ENCODE results near the gene SRRM3.
"Not testable (repeated sequence)": the region's sequence is repeated elsewhere in the genome, so short reads cannot be mapped to it uniquely, and the experiment has no call there.

The SRRM3 gene

GRCh38 chr7:76328389-76328788 lies 126.7 kb downstream of the SRRM3 start:
- DNase-seq (ENCODE audit: insufficient read length, low spot score) (no peak), FAIRE-seq (no peak)
- TF ChIP-seq POLR2A (IDR thresholded peaks at IDR 0.05; ENCODE audit: low read depth, low read length) = no peak

- DNase-seq (ENCODE audit: insufficient read length, low spot score) = no peak
- no peak for TF ChIP-seq POLR2A (IDR thresholded peaks at IDR 0.05; ENCODE audit: low read depth, low read length)
- no peak for FAIRE-seq
These were observed 127.8 kb downstream of the SRRM3 start for GRCh38 chr7:76329479-76329878.

GRCh38 chr7:76330261-76330660 lies 128.6 kb downstream of the SRRM3 start:
- TF ChIP-seq POLR2A (IDR thresholded peaks at IDR 0.05; ENCODE audit: low read depth, low read length) = no peak
- DNase-seq (ENCODE audit: insufficient read length, low spot score) (no peak), FAIRE-seq (no peak)

GRCh38 chr7:76330673-76331072 lies 129.0 kb downstream of the SRRM3 start:
- TF ChIP-seq POLR2A (IDR thresholded peaks at IDR 0.05; ENCODE audit: low read depth, low read length) = no peak
- DNase-seq (ENCODE audit: insufficient read length, low spot score) (no peak), FAIRE-seq (no peak)

GRCh38 chr7:76332078-76332477 lies 130.4 kb downstream of the SRRM3 start:
- FAIRE-seq (no peak), DNase-seq (ENCODE audit: insufficient read length, low spot score) (no peak)
- no peak for TF ChIP-seq POLR2A (IDR thresholded peaks at IDR 0.05; ENCODE audit: low read depth, low read length)

- FAIRE-seq (no peak), DNase-seq (ENCODE audit: insufficient read length, low spot score) (no peak)
- no peak for TF ChIP-seq POLR2A (IDR thresholded peaks at IDR 0.05; ENCODE audit: low read depth, low read length)
These were observed 131.9 kb downstream of the SRRM3 start for GRCh38 chr7:76333511-76334101.

- TF ChIP-seq POLR2A (IDR thresholded peaks at IDR 0.05; ENCODE audit: low read depth, low read length) = no peak
- DNase-seq (ENCODE audit: insufficient read length, low spot score) (no peak), FAIRE-seq (no peak)
These were observed 132.7 kb downstream of the SRRM3 start for GRCh38 chr7:76334320-76334967.

- FAIRE-seq; DNase-seq (ENCODE audit: insufficient read length, low spot score): not testable (repeated sequence)
These were observed 133.7 kb downstream of the SRRM3 start for GRCh38 chr7:76335417-76335816.

- no peak for TF ChIP-seq POLR2A (IDR thresholded peaks at IDR 0.05; ENCODE audit: low read depth, low read length)
- no peak for DNase-seq (ENCODE audit: insufficient read length, low spot score)
- FAIRE-seq = no peak
These were observed 134.4 kb downstream of the SRRM3 start for GRCh38 chr7:76336094-76336493.

All from H54 (cell line).